ENCODE data around the gene ICAM4. TPM values are rescaled to one million over a fixed set of nuclear protein-coding genes. Genes with fewer than 3 reads are reported as not detected.

Gene ICAM4
- total and polyA plus RNA-seq, 2 donors (not counting 3 experiments of a cell fraction or from before 2014, with no cell fraction given): 0.44 to 0.49 TPM

- H3K27ac ChIP-seq (ENCODE audit: insufficient read depth, low read depth, low read length): peak overlapping the region; percentile 73
- no peak for DNase-seq (ENCODE audit: low read depth, low spot score)
- intact Hi-C loops (cut with micrococcal nuclease) (loop anchor here (1.0 to 5.0 kb wide), 3 partner anchors 17 to 63 kb away; partner anchors contain the start of genes FDX2, ICAM4 and RAVER1), dilution Hi-C loops (cut with MboI; ENCODE audit: extremely low pct_ligation_motif_present, low sequenced_read_pairs) (no loop called here)
- peak overlapping the region; percentile 61 for H3K9ac ChIP-seq (replicated peaks; ENCODE audit: extremely low read depth, insufficient read depth, low read length)
- H3K79me2 ChIP-seq (ENCODE audit: control insufficient read depth, insufficient read depth, low read length): no peaks in the 10 kb centered on the region
- H3K4me1 ChIP-seq (ENCODE audit: control insufficient read depth, extremely low read depth, insufficient read depth, low read length): peaks cover 36% of the 10 kb centered on the region
- H3K9me1 ChIP-seq (replicated peaks; ENCODE audit: control insufficient read depth, extremely low read depth, insufficient read depth, low read length): no peaks in the 10 kb centered on the region
- no TSS peak for BruUV-seq (replicated peaks)
- TF ChIP-seq EZH2 (IDR thresholded peaks at IDR 0.05; ENCODE audit: borderline replicate concordance, low read depth, low read length, severe bottlenecking) (no peak), GATA2 (IDR thresholded peaks at IDR 0.05; ENCODE audit: insufficient read depth, insufficient read length, low read depth, low read length) (no peak), POLR2AphosphoS5 (IDR thresholded peaks at IDR 0.05; ENCODE audit: insufficient read depth, low read depth, low read length) (no peak), MYC (IDR thresholded peaks at IDR 0.05; ENCODE audit: low read depth, low read length) (no peak), POLR2A (IDR thresholded peaks at IDR 0.05; ENCODE audit: low read depth, low read length) (no peak)
- TF ChIP-seq, protein P1, sequence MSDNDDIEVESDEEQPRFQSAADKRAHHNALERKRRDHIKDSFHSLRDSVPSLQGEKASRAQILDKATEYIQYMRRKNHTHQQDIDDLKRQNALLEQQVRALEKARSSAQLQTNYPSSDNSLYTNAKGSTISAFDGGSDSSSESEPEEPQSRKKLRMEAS (IDR thresholded peaks at IDR 0.05; ENCODE audit: insufficient read depth, insufficient read length): no peak
- TF ChIP-seq, protein P2, sequence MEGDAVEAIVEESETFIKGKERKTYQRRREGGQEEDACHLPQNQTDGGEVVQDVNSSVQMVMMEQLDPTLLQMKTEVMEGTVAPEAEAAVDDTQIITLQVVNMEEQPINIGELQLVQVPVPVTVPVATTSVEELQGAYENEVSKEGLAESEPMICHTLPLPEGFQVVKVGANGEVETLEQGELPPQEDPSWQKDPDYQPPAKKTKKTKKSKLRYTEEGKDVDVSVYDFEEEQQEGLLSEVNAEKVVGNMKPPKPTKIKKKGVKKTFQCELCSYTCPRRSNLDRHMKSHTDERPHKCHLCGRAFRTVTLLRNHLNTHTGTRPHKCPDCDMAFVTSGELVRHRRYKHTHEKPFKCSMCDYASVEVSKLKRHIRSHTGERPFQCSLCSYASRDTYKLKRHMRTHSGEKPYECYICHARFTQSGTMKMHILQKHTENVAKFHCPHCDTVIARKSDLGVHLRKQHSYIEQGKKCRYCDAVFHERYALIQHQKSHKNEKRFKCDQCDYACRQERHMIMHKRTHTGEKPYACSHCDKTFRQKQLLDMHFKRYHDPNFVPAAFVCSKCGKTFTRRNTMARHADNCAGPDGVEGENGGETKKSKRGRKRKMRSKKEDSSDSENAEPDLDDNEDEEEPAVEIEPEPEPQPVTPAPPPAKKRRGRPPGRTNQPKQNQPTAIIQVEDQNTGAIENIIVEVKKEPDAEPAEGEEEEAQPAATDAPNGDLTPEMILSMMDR (IDR thresholded peaks at IDR 0.05; ENCODE audit: extremely low read depth in 1 of 2, insufficient read depth in 1 of 2, low read depth in 1 of 2, low read length in 2 of 2): no peak
- H3K9me3 ChIP-seq (replicated peaks; ENCODE audit: control insufficient read depth, insufficient read depth, low read length): no peaks in the 10 kb centered on the region
- H2AFZ ChIP-seq (ENCODE audit: low read depth, low read length): peak overlapping the region; percentile 9
- ChIA-PET POLR2A (interaction anchor here (1.4 to 2.6 kb wide), 5 partner anchors 17 to 119 kb away, joined by 6 to 15 read pairs (median 13); partner anchors contain the start of genes ICAM4, ICAM5 and RAVER1), CTCF (interaction anchor here (0.9 to 9.0 kb wide), 23 partner anchors 12 to 154 kb away, joined by 3 to 411 read pairs (median 6); partner anchors contain the start of genes CDC37, FDX2, ICAM5 and RAVER1)
- no peaks in the 10 kb centered on the region for H4K20me1 ChIP-seq (replicated peaks; ENCODE audit: control insufficient read depth, extremely low read depth, insufficient read depth, low read length)
- no peaks in the 10 kb centered on the region for H3K36me3 ChIP-seq (ENCODE audit: control insufficient read depth in 2 of 2, extremely low read depth in 1 of 2, insufficient read depth in 2 of 2, low read length in 2 of 2)
- peak overlapping the region in 1 of 3 experiments; percentile 7 for H3K4me3 ChIP-seq (replicated peaks in 1 of 3; ENCODE audit: insufficient read depth in 1 of 3, low read depth in 1 of 3, low read length in 3 of 3)
- H3K4me2 ChIP-seq (ENCODE audit: insufficient read depth, low read length): peak overlapping the region; percentile 50
- no peak for FAIRE-seq
- H3K27me3 ChIP-seq (ENCODE audit: control insufficient read depth in 2 of 2, insufficient read depth in 2 of 2, low read length in 2 of 2): no peaks in the 10 kb centered on the region
These were observed 16.6 kb upstream of the ICAM4 start for GRCh38 chr19:10270180-10270615.
